HG02610 (cell line): ENCODE data around the gene STK32B.

Source experiments
- ATAC-seq: cut with Tn5 transposase; IDR thresholded peaks from one replicate; pipeline ENCODE4 v1.9.1; 2021; ENCODE audit warnings: mild to moderate bottlenecking, moderate library complexity; ENCODE audit not compliant: unreplicated experiment

Gene STK32B

GRCh38 chr4:5337731-5338130, 286.5 kb downstream of the STK32B start:
- ATAC-seq: no peak

GRCh38 chr4:5338531-5338930, 287.3 kb downstream of the STK32B start:
- no peak for ATAC-seq

- no peak for ATAC-seq
Measured at GRCh38 chr4:5340991-5341451, 289.7 kb downstream of the STK32B start.

- ATAC-seq: no peak
Measured at GRCh38 chr4:5341526-5341925, 290.2 kb downstream of the STK32B start.

GRCh38 chr4:5355846-5356245, 304.6 kb downstream of the STK32B start:
- ATAC-seq: no peak

- ATAC-seq: no peak
Measured at GRCh38 chr4:5357870-5358269, 306.6 kb downstream of the STK32B start.

- no peak for ATAC-seq
Measured at GRCh38 chr4:5361968-5362367, 310.7 kb downstream of the STK32B start.

GRCh38 chr4:5364406-5364805, 313.1 kb downstream of the STK32B start:
- ATAC-seq: no peak

- no peak for ATAC-seq
Measured at GRCh38 chr4:5365071-5366008, 314.1 kb downstream of the STK32B start.

- no peak for ATAC-seq
Measured at GRCh38 chr4:5366009-5366386, 314.7 kb downstream of the STK32B start.

- no peak for ATAC-seq
Measured at GRCh38 chr4:5366421-5366820, 315.1 kb downstream of the STK32B start.

GRCh38 chr4:5368426-5368825, 317.1 kb downstream of the STK32B start:
- no peak for ATAC-seq

GRCh38 chr4:5370286-5370685, 319.0 kb downstream of the STK32B start:
- ATAC-seq: no peak

GRCh38 chr4:5371415-5372190, 320.3 kb downstream of the STK32B start:
- ATAC-seq: no peak

- ATAC-seq: no peak
Measured at GRCh38 chr4:5372198-5372597, 320.9 kb downstream of the STK32B start.

GRCh38 chr4:5373327-5373726, 322.0 kb downstream of the STK32B start:
- ATAC-seq: no peak

- ATAC-seq: no peak
Measured at GRCh38 chr4:5374592-5374991, 323.3 kb downstream of the STK32B start.

GRCh38 chr4:5374994-5375393, 323.7 kb downstream of the STK32B start:
- ATAC-seq: no peak

- no peak for ATAC-seq
Measured at GRCh38 chr4:5376015-5376414, 324.7 kb downstream of the STK32B start.

- no peak for ATAC-seq
Measured at GRCh38 chr4:5378002-5378401, 326.7 kb downstream of the STK32B start.

- no peak for ATAC-seq
Measured at GRCh38 chr4:5379895-5380294, 328.6 kb downstream of the STK32B start.

- no peak for ATAC-seq
Measured at GRCh38 chr4:5381961-5382441, 330.7 kb downstream of the STK32B start.
